GM23338 (cell line): Measurements from ENCODE around the gene CKAP2.
"Not testable (repeated sequence)": the region's sequence is repeated elsewhere in the genome, so short reads cannot be mapped to it uniquely, and the experiment has no call there.

Experiments used
- CTCF ChIP-seq, 2 experiments: fragments of 200-600 bp in 1 of 2; sonication (generic) in 1 of 2; conservative IDR thresholded peaks; 2 replicates each; pipeline versions ENCODE4 v1.5.1 to v1.6.1; 2016 to 2017; ENCODE audit warnings: antibody characterized with exemption in 2 of 2, low read depth in 2 of 2, mild to moderate bottlenecking in 2 of 2, moderate library complexity in 1 of 2
- EZH2 ChIP-seq: fragments of 200-600 bp; sonication (generic); IDR thresholded peaks from one replicate; pipeline ENCODE4 v1.8.0; 2017; ENCODE audit warnings: antibody characterized with exemption, mild to moderate bottlenecking, low read depth; ENCODE audit not compliant: unreplicated experiment
- REST ChIP-seq: IDR thresholded peaks from one replicate; pipeline ENCODE4 v1.6.1; 2018; ENCODE audit warnings: antibody characterized with exemption; ENCODE audit not compliant: unreplicated experiment

- TF ChIP-seq REST; EZH2; CTCF (conservative IDR thresholded peaks at IDR 0.05; ENCODE audit: low read depth in 2 of 2): not testable (repeated sequence)
These were observed 33.5 kb downstream of the CKAP2 start for GRCh38 chr13:52488763-52489162.
